GM19025 (cell line): ENCODE measurements around the gene PLEKHH1.
"Not testable (repeated sequence)": the region's sequence is repeated elsewhere in the genome, so short reads cannot be mapped to it uniquely, and the experiment has no call there.

ENCODE experiments used
- ATAC-seq: cut with Tn5 transposase; IDR thresholded peaks from one replicate; pipeline ENCODE4 v1.9.1; 2021; ENCODE audit warnings: mild to moderate bottlenecking, low read depth, moderate library complexity; ENCODE audit not compliant: unreplicated experiment

Gene PLEKHH1

GRCh38 chr14:67619446-67620216, 86.5 kb downstream of the PLEKHH1 start, which contains the start of gene ARG2:
TSS of gene ARG2 (plus strand) at chr14:67619920. CDS start at chr14:67619978, 58 bp downstream.
- ATAC-seq: peak; percentile 94

- ATAC-seq: no peak
Observed at GRCh38 chr14:67620217-67620785, 87.2 kb downstream of the PLEKHH1 start.

DNA sequence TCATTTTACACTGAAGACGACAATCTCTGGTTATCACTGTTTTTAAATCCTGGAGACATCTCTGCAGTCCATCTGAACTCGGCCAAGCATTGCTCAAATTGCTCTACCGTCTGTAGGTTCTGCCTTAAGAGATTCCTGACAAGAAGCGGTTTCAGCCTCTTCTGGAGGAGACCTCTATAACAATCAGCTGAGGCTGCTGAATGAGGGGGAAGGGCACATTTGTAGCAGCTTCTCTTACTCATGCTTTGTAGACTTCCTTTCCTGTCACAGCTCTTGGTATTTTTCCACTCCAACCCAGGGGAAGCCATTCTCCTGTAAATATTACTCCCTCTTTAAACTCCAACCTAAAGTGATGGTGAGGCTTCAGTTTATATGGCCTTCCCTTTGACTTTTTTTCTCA, 89.6 kb downstream of the PLEKHH1 start:
- ATAC-seq: no peak

GRCh38 chr14:67623114-67623513, 90.0 kb downstream of the PLEKHH1 start:
- ATAC-seq: no peak

DNA sequence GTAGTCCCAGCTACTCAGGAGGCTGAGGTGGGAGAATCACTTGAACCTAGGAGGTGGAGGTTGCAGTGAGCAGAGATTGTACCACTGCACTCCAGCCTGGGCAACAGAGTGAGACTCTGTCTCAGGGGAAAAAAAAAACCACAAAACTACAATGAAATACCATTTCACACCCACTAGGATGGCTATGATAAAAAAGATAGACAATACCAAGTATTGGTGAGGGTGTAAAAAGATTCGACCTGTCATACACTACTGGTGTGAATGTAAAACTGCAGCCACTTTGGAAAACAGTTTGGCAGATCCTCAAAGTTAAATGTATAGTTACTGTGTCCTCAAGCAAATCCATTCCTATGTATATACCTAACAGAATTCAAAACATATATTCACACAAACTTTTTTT, 93.0 kb downstream of the PLEKHH1 start:
- not testable (repeated sequence) for ATAC-seq

- ATAC-seq: no peak
Observed at GRCh38 chr14:67627519-67627918, 94.4 kb downstream of the PLEKHH1 start.

DNA sequence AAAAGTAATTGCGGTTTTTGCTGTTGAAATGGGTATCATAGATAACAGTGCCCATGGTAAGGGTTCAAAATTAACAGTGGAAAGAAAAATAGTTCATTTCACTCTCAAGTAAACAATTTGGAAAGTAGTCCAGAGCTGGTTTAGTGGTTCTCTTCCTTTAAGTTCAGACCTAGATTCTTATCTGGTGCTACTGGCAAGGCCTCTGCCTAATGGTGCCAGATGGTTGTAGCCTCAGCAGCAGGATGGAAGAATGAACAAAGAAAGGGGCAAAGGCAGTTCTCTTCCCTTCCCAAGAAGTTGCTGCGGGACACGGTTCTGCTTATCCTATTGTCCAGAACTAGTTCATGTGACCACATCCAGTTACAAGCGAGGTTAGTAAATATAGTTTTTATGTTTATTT, 97.1 kb downstream of the PLEKHH1 start:
- ATAC-seq: no peak

- ATAC-seq: no peak
Observed at GRCh38 chr14:67630938-67631337, 97.8 kb downstream of the PLEKHH1 start.

DNA sequence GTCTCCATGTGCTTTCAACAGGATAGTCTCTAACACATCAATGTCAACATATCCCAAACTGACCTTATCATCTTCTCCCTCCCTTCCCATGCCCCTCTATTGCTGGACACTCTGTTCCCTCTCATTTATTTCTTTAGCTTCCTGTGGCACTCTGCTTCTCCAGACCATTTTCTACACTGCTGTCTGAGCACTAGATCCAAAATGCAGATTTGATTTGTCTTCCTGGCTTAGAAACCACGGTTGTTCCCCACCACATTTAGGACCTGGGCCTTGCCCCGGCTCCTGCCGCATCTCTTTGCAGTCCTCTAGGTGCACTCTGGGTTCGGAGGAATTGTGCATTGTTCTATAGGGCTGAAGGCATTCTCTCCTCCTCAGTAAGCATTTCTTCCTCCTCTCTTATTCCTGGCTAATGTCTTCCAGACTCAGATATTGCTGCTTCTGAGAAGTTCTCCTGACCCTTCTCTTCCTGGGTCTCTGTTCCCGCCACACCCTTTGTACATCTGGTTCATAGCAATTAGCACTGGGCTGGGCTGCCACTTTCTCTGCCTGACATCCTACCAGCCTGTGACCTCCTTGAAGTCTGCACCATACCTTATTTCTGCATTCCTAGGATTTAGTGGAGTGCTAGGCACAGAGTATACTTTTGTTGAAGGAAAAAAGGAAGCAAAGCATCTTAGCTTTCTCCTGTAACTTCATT, 100.5 kb downstream of the PLEKHH1 start:
- ATAC-seq: no peak

- ATAC-seq: no peak
Observed at GRCh38 chr14:67636361-67636919, 103.3 kb downstream of the PLEKHH1 start.

DNA sequence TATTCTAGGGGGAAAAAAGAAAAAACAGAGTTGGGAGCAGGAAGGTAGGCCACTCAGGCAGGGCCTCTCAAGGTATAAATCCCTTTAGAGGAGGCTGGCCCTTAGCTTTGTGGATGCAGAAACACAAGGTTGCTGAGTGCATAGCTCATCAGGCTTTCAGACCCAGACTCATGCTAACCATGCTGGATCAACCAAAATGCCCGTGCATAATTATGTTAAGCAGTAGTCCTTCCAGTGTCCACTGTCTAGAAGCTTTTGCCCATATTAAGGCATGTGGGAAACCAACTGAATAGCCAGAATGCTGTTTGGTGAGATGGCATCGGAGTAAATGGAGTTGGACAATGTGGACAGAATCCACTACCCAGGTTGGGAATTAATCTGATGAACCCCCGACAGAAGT, 105.6 kb downstream of the PLEKHH1 start:
- ATAC-seq: no peak
